ENCODE results near the gene PRCC.

PRCC gene

GRCh38 chr1:156801409-156802121 is 34.2 kb downstream of the PRCC start:
- no peak overlapping the region for H3K4me3 ChIP-seq (replicated peaks; ENCODE audit: low read depth, low read length)
- no peaks in the 10 kb centered on the region for H3K27me3 ChIP-seq (replicated peaks; ENCODE audit: control insufficient read depth, insufficient read depth, low read length)
- H3K36me3 ChIP-seq (ENCODE audit: control insufficient read depth, insufficient read depth, low read length) = peaks cover 20% of the 10 kb centered on the region
- TF ChIP-seq CTCF (IDR thresholded peaks at IDR 0.05; ENCODE audit: insufficient read depth, low read length, poor library complexity, severe bottlenecking) = no peak
- no peak for DNase-seq (ENCODE audit: extremely low read depth, insufficient read length)

GRCh38 chr1:156802421-156802935 is 35.1 kb downstream of the PRCC start:
- Histone ChIP-seq H3K4me3 (replicated peaks; ENCODE audit: low read depth, low read length) (no peak overlapping the region), H3K27me3 (replicated peaks; ENCODE audit: control insufficient read depth, insufficient read depth, low read length) (no peaks in the 10 kb centered on the region), H3K36me3 (ENCODE audit: control insufficient read depth, insufficient read depth, low read length) (peaks cover 20% of the 10 kb centered on the region)
- no peak for DNase-seq (ENCODE audit: extremely low read depth, insufficient read length)
- TF ChIP-seq CTCF (IDR thresholded peaks at IDR 0.05; ENCODE audit: insufficient read depth, low read length, poor library complexity, severe bottlenecking) = no peak

- no peaks in the 10 kb centered on the region for H3K27me3 ChIP-seq (replicated peaks; ENCODE audit: control insufficient read depth, insufficient read depth, low read length)
- no peak overlapping the region for H3K4me3 ChIP-seq (replicated peaks; ENCODE audit: low read depth, low read length)
- no peak for DNase-seq (ENCODE audit: extremely low read depth, insufficient read length)
- peaks cover 13% of the 10 kb centered on the region for H3K36me3 ChIP-seq (ENCODE audit: control insufficient read depth, insufficient read depth, low read length)
- no peak for TF ChIP-seq CTCF (IDR thresholded peaks at IDR 0.05; ENCODE audit: insufficient read depth, low read length, poor library complexity, severe bottlenecking)
These were observed 35.9 kb downstream of the PRCC start for GRCh38 chr1:156803086-156803851.

- Histone ChIP-seq H3K4me3 (replicated peaks; ENCODE audit: low read depth, low read length) (no peak overlapping the region), H3K36me3 (ENCODE audit: control insufficient read depth, insufficient read depth, low read length) (peaks cover 12% of the 10 kb centered on the region), H3K27me3 (replicated peaks; ENCODE audit: control insufficient read depth, insufficient read depth, low read length) (no peaks in the 10 kb centered on the region)
- no peak for TF ChIP-seq CTCF (IDR thresholded peaks at IDR 0.05; ENCODE audit: insufficient read depth, low read length, poor library complexity, severe bottlenecking)
- no peak for DNase-seq (ENCODE audit: extremely low read depth, insufficient read length)
These were observed 36.7 kb downstream of the PRCC start for GRCh38 chr1:156804026-156804425.

- H3K27me3 ChIP-seq (replicated peaks; ENCODE audit: control insufficient read depth, insufficient read depth, low read length) = no peaks in the 10 kb centered on the region
- H3K4me3 ChIP-seq (replicated peaks; ENCODE audit: low read depth, low read length) = no peak overlapping the region
- no peak for TF ChIP-seq CTCF (IDR thresholded peaks at IDR 0.05; ENCODE audit: insufficient read depth, low read length, poor library complexity, severe bottlenecking)
- peaks cover 11% of the 10 kb centered on the region for H3K36me3 ChIP-seq (ENCODE audit: control insufficient read depth, insufficient read depth, low read length)
- DNase-seq (ENCODE audit: extremely low read depth, insufficient read length) = no peak
These were observed 37.4 kb downstream of the PRCC start for GRCh38 chr1:156804572-156805243.
